Immature natural killer cell (primary cell): Measurements from ENCODE around the gene HIVEP1. TPM values are rescaled to one million over a fixed set of nuclear protein-coding genes. Genes with fewer than 3 reads are reported as not detected.

Source experiments
- DNase-seq, 3 donors: peaks; one replicate each; pipeline ENCODE4 v3.0.0; 2022; ENCODE audit warnings: mixed read lengths in 1 of 3
- H3K27ac Mint-ChIP-seq, 6 donors: one replicate each; pipeline ENCODE4 v1.8.0; 2020; ENCODE audit warnings: mixed read lengths in 6 of 6, mild to moderate bottlenecking in 5 of 6, inconsistent platforms in 4 of 6, moderate library complexity in 3 of 6
- H3K27me3 Mint-ChIP-seq, 3 donors: one replicate each; pipeline ENCODE4 v1.8.0; 2020 to 2021; ENCODE audit warnings: low read depth in 3 of 3, mild to moderate bottlenecking in 3 of 3, mixed read lengths in 3 of 3, moderate library complexity in 3 of 3, inconsistent platforms in 1 of 3
- H3K36me3 Mint-ChIP-seq, 3 donors: one replicate each; pipeline ENCODE4 v1.8.0; 2020; ENCODE audit warnings: mixed read lengths in 3 of 3, inconsistent platforms in 2 of 3, mild to moderate bottlenecking in 2 of 3
- H3K4me1 Mint-ChIP-seq, 2 donors: one replicate each; pipeline ENCODE4 v1.8.0; 2020; ENCODE audit warnings: inconsistent platforms in 2 of 2, mild to moderate bottlenecking in 2 of 2, mixed read lengths in 2 of 2, moderate library complexity in 1 of 2
- H3K4me3 Mint-ChIP-seq, 5 donors: one replicate each; pipeline ENCODE4 v1.8.0; 2020; ENCODE audit warnings: mild to moderate bottlenecking in 5 of 5, mixed read lengths in 5 of 5, inconsistent platforms in 3 of 5, moderate library complexity in 3 of 5
- H3K9me3 Mint-ChIP-seq, 6 donors: one replicate each; pipeline ENCODE4 v1.8.0; 2020; ENCODE audit warnings: mild to moderate bottlenecking in 6 of 6, mixed read lengths in 6 of 6, inconsistent platforms in 4 of 6, moderate library complexity in 3 of 6
- polyA plus RNA-seq, 3 donors: library from polyadenylated mRNA; unstranded; fragments of 300-500 nt; fragmentation: Illumina TruSeq; gene quantifications; one replicate each; pipeline ENCODE4 v1.2.3, GENCODE V29; 2021

The HIVEP1 gene
- polyA plus RNA-seq, 3 donors from 2014 or later, result 1.9 to 5.5 TPM; not detected in 1

DNA sequence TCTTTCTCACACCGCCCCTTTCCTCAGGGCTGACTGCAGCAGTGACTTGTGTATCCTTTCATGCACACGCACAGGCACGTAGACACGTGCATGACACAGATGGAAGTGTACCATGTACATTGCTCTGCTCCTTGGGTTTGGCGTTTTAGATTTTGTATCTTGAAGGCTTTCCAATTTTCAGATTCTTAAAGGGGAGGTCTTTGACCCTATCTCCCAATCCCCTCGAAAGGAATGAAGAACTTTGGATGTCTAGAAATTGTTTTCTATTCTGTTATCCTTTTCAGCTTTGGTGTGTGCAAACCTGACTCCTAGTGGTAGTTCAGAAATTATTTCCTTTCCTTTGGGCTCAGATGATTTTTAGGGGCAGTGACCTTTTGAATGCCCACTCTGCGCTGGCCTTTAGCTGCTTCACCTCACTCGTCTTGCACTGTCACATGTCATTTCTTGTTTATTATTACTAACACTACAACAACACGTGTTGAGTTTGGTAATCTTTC is 63.0 kb downstream of the HIVEP1 start:
- H3K4me3 Mint-ChIP-seq, result no peak overlapping the region
- peaks cover 22 to 30% of the 10 kb centered on the region in 2 donors for H3K4me1 Mint-ChIP-seq
- peak in 1 of 3 donors; percentile 5 for DNase-seq
- H3K27ac Mint-ChIP-seq, result peak overlapping the region in 1 of 6 donors; percentile 26
- no peaks in the 10 kb centered on the region for H3K9me3 Mint-ChIP-seq
- H3K27me3 Mint-ChIP-seq, result no peaks in the 10 kb centered on the region
- no peaks in the 10 kb centered on the region for H3K36me3 Mint-ChIP-seq

DNA sequence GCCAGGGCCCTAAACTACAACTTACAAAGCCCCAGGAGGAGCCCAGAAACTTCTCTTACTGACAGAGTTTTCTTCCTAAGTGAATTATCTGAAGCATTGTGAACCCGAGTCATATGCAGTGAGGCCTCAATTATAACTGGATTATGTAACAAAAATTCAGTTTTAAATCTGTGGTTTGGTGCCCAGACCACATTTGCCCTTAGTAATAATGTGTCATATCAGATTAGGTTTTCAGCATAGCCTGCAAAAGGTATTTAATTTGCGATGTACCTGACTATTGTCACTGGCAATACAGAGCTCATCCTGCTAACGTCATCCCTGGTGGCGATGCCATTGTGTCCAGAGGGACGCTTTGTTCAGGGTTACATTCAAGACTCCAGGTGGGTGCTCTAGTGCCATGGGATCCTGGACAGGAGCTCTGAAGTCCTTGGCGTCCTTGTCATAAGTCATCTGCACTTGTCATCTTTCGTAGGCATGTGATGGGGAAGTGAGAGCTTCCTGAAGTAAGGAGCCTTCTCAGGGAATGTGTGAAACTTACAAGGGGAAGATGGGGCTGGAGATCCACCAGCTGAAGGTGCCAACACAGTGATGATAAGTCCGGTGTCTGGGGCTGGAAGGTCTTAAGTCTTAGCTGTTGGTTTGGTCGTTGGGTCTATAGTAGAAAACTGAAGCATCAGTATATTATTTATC is 65.1 kb downstream of the HIVEP1 start:
- H3K36me3 Mint-ChIP-seq, result no peaks in the 10 kb centered on the region
- no peaks in the 10 kb centered on the region for H3K9me3 Mint-ChIP-seq
- DNase-seq, result no peak
- H3K27ac Mint-ChIP-seq, result no peak overlapping the region
- peaks cover 0 to 3% (median 0%) of the 10 kb centered on the region in 3 donors for H3K27me3 Mint-ChIP-seq
- H3K4me3 Mint-ChIP-seq, result no peak overlapping the region
- H3K4me1 Mint-ChIP-seq, result peaks cover 18 to 25% of the 10 kb centered on the region in 2 donors

DNA sequence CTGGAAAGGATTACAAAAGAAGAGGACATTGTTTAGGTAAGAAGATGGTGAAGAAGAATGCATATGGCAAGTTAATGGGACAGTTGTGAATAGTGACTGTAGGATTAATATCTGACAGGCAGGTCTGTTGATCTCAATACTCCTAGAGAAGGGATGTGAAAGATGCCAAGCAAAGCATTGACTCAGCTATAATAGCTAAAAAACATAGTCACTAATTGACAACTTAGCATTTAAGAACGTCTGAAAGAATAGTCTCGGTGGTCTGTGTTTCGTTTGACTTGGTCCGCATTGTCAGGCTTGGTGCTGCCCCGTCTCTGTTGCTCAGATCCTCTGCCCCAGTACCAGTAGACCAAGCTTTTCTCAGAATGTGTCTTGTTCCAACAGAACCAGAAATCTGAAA is 65.9 kb downstream of the HIVEP1 start:
- Mint-ChIP-seq H3K9me3 (no peaks in the 10 kb centered on the region), H3K36me3 (no peaks in the 10 kb centered on the region), H3K27me3 (peaks cover 0 to 3% (median 0%) of the 10 kb centered on the region in 3 donors), H3K27ac (no peak overlapping the region), H3K4me3 (no peak overlapping the region), H3K4me1 (peaks cover 18 to 25% of the 10 kb centered on the region in 2 donors)
- no peak for DNase-seq

DNA sequence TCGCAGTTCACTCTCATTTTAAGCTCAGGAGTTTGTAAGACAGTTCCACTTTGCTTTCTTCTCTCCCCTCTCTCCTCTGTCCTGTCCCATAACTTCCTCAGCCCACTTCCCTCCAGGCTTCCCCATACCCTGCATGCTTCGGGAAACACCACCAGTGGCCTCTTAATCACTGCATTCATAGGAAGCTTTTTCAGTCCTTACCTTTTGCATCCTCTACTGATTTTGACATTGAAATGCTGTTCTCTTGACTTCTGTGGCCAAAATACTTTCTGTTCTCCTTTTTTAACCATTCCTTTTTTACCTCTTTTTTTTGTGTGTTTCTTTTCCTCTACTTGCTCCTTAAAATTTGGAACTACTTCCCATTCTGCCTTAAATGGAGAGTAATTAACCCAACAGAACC is 69.7 kb downstream of the HIVEP1 start:
- Mint-ChIP-seq H3K9me3 (no peaks in the 10 kb centered on the region), H3K27ac (no peak overlapping the region), H3K36me3 (no peaks in the 10 kb centered on the region), H3K4me3 (no peak overlapping the region), H3K27me3 (peaks cover 0 to 3% (median 0%) of the 10 kb centered on the region in 3 donors), H3K4me1 (peaks cover 14 to 21% of the 10 kb centered on the region in 2 donors)
- no peak for DNase-seq

DNA sequence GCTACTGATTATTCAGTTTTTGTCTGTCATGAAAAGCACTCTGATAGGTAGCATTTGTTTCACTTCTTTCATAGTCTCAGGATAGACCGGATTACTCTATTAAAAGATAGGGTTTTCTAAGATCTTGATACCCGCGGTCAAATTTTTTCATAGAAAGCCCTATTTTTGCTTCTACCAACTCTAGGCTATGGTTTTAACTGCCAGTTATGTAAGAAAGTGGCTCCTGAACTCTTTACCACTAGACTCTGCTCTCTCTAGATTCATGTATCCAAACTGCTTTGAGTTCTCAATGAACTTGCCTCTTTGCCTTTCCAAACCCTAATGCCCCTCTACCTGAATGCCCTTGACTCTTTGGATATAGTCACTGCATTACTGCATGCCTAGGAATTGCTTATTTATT is 70.3 kb downstream of the HIVEP1 start:
- Mint-ChIP-seq H3K9me3 (no peaks in the 10 kb centered on the region), H3K27ac (no peak overlapping the region), H3K4me3 (no peak overlapping the region), H3K4me1 (peaks cover 10 to 15% of the 10 kb centered on the region in 2 donors), H3K27me3 (peaks cover 0 to 3% (median 0%) of the 10 kb centered on the region in 3 donors), H3K36me3 (no peaks in the 10 kb centered on the region)
- DNase-seq, result no peak

DNA sequence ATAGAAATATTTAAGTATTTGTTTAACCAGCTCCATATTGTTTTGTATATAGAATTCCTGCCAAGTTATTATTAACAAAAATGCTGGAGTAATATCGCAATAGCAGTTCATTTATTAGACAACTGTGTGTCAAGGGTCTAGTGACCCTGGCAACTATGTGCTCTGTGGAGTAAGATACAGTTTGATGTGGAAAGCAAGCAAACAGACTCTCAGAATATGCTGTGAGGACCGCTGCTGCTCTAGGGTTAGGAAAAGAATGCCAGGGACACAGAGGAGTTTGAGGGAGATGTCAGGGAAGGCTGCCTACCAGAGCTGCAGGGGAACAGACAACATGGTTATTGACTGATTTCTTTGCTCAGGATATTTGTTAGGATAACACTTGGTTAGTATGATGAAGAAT is 71.2 kb downstream of the HIVEP1 start:
- no peaks in the 10 kb centered on the region for H3K36me3 Mint-ChIP-seq
- peaks cover 7 to 11% of the 10 kb centered on the region in 2 donors for H3K4me1 Mint-ChIP-seq
- H3K27me3 Mint-ChIP-seq, result peaks cover 0 to 3% (median 0%) of the 10 kb centered on the region in 3 donors
- no peak for DNase-seq
- no peak overlapping the region for H3K27ac Mint-ChIP-seq
- H3K9me3 Mint-ChIP-seq, result no peaks in the 10 kb centered on the region
- no peak overlapping the region for H3K4me3 Mint-ChIP-seq

DNA sequence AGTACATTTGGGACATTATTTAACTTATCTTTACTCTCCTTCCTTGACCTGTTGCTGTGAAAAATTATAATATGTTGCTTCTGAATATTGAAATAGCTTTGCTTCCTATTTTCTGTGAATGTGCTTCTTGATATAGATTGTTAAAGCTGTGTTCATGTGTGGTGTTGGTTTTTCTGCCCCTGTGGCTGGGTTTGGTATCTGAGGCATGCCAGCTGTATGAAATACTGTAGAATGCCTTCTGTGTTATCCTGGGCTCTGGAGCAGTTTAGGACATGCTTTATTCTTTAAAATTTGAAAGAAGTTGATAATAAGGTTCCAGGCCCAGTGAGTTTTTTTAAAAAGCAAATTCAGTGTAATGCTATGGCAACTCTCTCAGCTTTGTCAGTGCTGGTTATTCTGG is 71.7 kb downstream of the HIVEP1 start:
- Mint-ChIP-seq H3K27ac (peak overlapping the region in 1 of 6 donors; percentile 15), H3K36me3 (no peaks in the 10 kb centered on the region), H3K4me1 (peaks cover 7 to 11% of the 10 kb centered on the region in 2 donors), H3K9me3 (no peaks in the 10 kb centered on the region), H3K27me3 (peaks cover 0 to 3% (median 0%) of the 10 kb centered on the region in 3 donors), H3K4me3 (no peak overlapping the region)
- no peak for DNase-seq

DNA sequence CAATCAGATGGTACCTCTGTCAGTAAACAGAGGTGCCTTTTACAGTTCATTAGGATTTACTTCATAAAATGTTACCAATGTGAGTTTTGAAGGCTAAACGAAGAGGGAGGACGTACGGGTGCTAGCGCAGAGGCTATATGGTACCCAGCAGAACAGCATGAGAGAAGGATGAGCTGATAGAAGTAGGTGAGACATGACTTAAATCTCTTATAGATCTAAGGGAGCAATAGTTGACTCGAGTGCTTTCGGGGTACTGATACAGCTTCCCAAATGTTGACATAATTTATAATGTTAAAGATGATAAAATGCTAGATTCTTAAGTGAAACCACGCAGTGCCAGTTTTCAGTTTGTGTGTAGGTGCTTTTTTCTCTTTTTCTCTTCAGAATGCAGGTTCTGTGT is 72.6 kb downstream of the HIVEP1 start:
- no peaks in the 10 kb centered on the region for H3K9me3 Mint-ChIP-seq
- DNase-seq, result no peak
- peaks cover 7 to 11% of the 10 kb centered on the region in 2 donors for H3K4me1 Mint-ChIP-seq
- no peak overlapping the region for H3K27ac Mint-ChIP-seq
- peaks cover 0 to 3% (median 0%) of the 10 kb centered on the region in 3 donors for H3K27me3 Mint-ChIP-seq
- no peak overlapping the region for H3K4me3 Mint-ChIP-seq
- H3K36me3 Mint-ChIP-seq, result no peaks in the 10 kb centered on the region

DNA sequence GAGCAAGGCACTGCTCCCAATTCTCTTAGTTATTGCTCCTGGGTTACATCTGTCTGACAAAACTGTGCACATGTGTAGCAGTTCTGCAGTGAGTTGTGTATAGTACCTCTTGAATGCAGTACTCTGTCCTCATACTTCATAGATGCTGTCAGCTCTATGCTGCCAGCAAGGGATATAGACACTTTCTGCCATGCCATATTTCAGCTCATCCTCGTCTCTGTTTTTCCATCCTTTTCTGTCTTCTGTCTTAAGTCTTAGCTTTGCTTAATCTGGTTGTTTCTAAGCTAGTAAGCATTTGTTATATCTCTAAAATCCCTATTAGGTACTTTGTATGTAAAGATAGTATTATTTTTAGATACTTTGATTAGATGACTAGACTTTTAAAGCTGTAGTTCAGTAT is 76.4 kb downstream of the HIVEP1 start:
- Mint-ChIP-seq H3K27ac (no peak overlapping the region), H3K36me3 (no peaks in the 10 kb centered on the region), H3K4me1 (peaks cover 2 to 6% of the 10 kb centered on the region in 2 donors), H3K9me3 (no peaks in the 10 kb centered on the region), H3K4me3 (no peak overlapping the region), H3K27me3 (no peaks in the 10 kb centered on the region)
- no peak for DNase-seq

DNA sequence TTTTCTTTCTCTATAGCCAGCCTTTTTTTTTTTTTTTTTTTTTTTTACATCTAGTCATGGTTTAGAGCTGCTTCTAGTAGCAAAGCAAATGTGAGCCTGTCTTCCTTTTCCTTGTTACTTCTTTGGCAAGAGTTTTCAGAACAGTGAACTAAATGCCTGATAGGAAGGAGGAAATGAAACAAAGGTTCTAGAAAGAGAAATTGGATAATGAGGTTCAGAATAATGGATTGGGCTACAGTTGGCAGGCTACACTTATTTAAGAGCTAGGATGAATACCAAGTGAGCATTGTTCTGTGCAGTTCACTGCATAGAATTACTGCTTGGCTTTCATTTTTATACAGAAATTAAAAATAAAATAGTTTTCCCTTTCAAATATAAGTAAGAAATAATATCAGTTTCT is 78.6 kb downstream of the HIVEP1 start:
- H3K36me3 Mint-ChIP-seq, result no peaks in the 10 kb centered on the region
- no peak overlapping the region for H3K27ac Mint-ChIP-seq
- no peaks in the 10 kb centered on the region for H3K4me1 Mint-ChIP-seq
- DNase-seq, result no peak
- no peak overlapping the region for H3K4me3 Mint-ChIP-seq
- peaks cover 0 to under 1% (median 0%) of the 10 kb centered on the region in 3 donors for H3K27me3 Mint-ChIP-seq
- no peaks in the 10 kb centered on the region for H3K9me3 Mint-ChIP-seq

DNA sequence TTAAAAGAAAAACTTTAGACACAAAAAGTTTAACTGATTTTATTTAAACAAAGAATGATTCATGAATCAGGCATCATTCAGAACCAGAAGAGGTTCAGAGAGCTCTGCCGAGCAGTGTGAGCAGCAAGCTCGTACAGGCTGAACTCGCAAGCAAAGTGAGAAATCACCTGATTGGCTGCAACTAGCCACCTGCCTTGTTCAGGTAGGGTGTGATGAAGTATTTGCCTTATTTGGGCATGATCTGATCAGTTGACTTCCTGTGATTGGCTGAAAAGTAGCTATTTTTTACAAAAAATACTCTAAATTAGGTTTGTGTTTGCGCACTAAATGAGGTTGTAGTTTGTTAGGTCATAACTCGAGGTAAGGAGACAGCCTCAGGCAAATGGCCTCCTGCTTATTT is 80.7 kb downstream of the HIVEP1 start:
- H3K27ac Mint-ChIP-seq, result no peak overlapping the region
- no peak overlapping the region for H3K4me3 Mint-ChIP-seq
- no peaks in the 10 kb centered on the region for H3K4me1 Mint-ChIP-seq
- no peaks in the 10 kb centered on the region for H3K36me3 Mint-ChIP-seq
- peaks cover 0 to 2% (median 0%) of the 10 kb centered on the region in 3 donors for H3K27me3 Mint-ChIP-seq
- H3K9me3 Mint-ChIP-seq, result no peaks in the 10 kb centered on the region
- no peak for DNase-seq

DNA sequence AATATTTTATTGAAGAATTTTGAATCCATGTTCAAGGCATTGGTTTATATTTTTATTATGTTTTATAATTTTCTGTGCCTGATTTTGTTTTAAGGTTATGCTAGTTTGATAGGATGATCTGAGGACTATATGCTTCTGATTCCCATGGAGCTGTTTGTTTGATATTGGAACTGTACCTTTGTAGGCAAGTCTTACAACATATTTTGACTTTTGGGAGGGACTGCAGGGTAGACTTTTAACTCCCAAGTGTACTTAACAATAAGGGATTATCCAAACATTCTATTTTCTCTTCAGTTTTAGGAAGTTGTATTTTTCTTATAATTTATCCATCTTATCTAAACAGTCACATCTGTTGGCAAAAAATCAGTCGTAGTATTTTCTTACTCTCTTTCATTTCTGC is 82.6 kb downstream of the HIVEP1 start:
- H3K27me3 Mint-ChIP-seq, result peaks cover 0 to 2% (median 0%) of the 10 kb centered on the region in 3 donors
- peaks cover 0 to 4% (median 3%) of the 10 kb centered on the region in 3 donors for H3K36me3 Mint-ChIP-seq
- H3K9me3 Mint-ChIP-seq, result no peaks in the 10 kb centered on the region
- DNase-seq, result no peak
- no peaks in the 10 kb centered on the region for H3K4me1 Mint-ChIP-seq
- no peak overlapping the region for H3K4me3 Mint-ChIP-seq
- no peak overlapping the region for H3K27ac Mint-ChIP-seq

DNA sequence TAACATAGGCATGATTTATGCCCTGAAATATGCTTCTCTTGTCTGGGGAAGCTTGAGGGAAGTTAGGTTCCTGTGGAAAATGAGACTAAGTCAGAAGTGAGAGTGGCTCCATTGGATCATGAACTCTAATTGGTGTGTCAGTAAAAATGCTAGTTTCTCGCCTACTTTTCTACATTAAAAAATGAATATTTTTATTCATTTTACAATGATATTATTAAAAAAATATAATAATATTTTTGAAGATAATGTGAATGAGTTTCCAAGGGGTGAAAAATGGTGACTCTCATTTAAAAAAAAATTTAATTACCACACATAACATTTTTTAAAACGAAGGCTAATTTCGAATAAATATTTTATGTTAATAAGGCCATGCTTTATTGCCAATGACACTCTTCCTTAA is 84.2 kb downstream of the HIVEP1 start:
- Mint-ChIP-seq H3K4me3 (no peak overlapping the region), H3K27ac (no peak overlapping the region), H3K4me1 (no peaks in the 10 kb centered on the region)

DNA sequence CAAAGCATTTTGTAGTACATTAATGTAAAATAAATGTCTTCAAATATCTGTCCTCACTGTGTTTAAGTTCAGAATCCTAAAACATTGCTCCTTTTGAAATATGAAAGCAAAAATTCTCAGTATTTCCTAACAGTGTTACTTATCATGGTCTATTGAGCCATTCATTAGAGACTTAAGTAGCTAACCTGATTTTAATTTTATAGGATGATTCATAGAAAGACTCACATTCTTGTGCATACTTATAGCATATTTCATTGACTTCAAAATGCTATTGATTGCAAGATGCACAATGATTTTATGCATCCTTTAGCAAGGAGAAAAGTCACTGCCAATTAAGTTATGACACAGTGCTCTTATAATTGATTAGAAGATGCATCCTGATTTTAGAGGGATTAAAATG is 85.7 kb downstream of the HIVEP1 start:
- no peak overlapping the region for H3K4me3 Mint-ChIP-seq
- peaks cover 0 to 11% of the 10 kb centered on the region in 2 donors for H3K4me1 Mint-ChIP-seq
- DNase-seq, result no peak
- peaks cover 0 to 2% (median 0%) of the 10 kb centered on the region in 3 donors for H3K27me3 Mint-ChIP-seq
- H3K9me3 Mint-ChIP-seq, result no peaks in the 10 kb centered on the region
- H3K36me3 Mint-ChIP-seq, result peaks cover 0 to 4% (median 3%) of the 10 kb centered on the region in 3 donors
- no peak overlapping the region for H3K27ac Mint-ChIP-seq

More for the DNA sequence above, 84.2 kb downstream of the HIVEP1 start:
- peaks cover 0 to 2% (median 0%) of the 10 kb centered on the region in 3 donors for H3K27me3 Mint-ChIP-seq
- no peak for DNase-seq
- H3K36me3 Mint-ChIP-seq, result peaks cover 0 to 4% (median 3%) of the 10 kb centered on the region in 3 donors
- no peaks in the 10 kb centered on the region for H3K9me3 Mint-ChIP-seq
